IMR-90 (cell line): Measurements from ENCODE around the gene PYGB. TPM values are rescaled to one million over a fixed set of nuclear protein-coding genes. Genes with fewer than 3 reads are reported as not detected.

Experiments used
- ATAC-seq: fragments of 200-7000 bp; cut with Tn5 transposase; 2 replicates; pipeline ENCODE4 v1.9.1; 2020; ENCODE audit warnings: low read depth, mild to moderate bottlenecking, moderate library complexity
- BruUV-seq: library from RNA; stranded (reverse); fragments of 400-500 nt; replicated peaks from 2 replicates; lab custom pipeline; 2021; lab: Mats Ljungman, UMichigan
- CTCF ChIA-PET: fragments of 300-600 bp; formaldehyde crosslinking; extraction: SDS; loops from one replicate; lab custom pipeline; 2021; ENCODE audit warnings: antibody characterized with exemption; lab: Yijun Ruan, JAX
- POLR2A ChIA-PET: fragments of 300-600 bp; sonication (Branson Sonifier 250); formaldehyde crosslinking; loops from one replicate; lab custom pipeline; 2022; ENCODE audit warnings: antibody characterized with exemption; ENCODE audit not compliant: unreplicated experiment; lab: Charles Lee
- DNase-seq: peaks from one replicate; pipeline ENCODE4 v3.0.0; 2013
- H2AFZ ChIP-seq: replicated peaks from 2 replicates; pipeline ENCODE3; 2013; ENCODE audit warnings: low read length, mild to moderate bottlenecking; ENCODE audit not compliant: poor library complexity
- H2AK5ac ChIP-seq: 2 replicates; pipeline ENCODE4 v1.6.1; 2013; ENCODE audit warnings: low read depth, low read length, inconsistent platforms
- H2AK9ac ChIP-seq: replicated peaks from 2 replicates; pipeline ENCODE3; 2013; ENCODE audit warnings: mild to moderate bottlenecking, low read depth, low read length, moderate library complexity; ENCODE audit not compliant: poor library complexity
- H2BK120ac ChIP-seq: 2 replicates; pipeline ENCODE4 v1.6.1; 2013; ENCODE audit warnings: low read depth, low read length, inconsistent platforms
- H2BK15ac ChIP-seq: 3 replicates; pipeline ENCODE4 v1.6.1; 2013; ENCODE audit warnings: low read depth, low read length, inconsistent platforms
- H2BK20ac ChIP-seq: 2 replicates; pipeline ENCODE4 v1.6.1; 2013; ENCODE audit warnings: low read depth, mild to moderate bottlenecking, inconsistent platforms, low read length, moderate library complexity
- H2BK5ac ChIP-seq: 2 replicates; pipeline ENCODE4 v1.6.1; 2013; ENCODE audit warnings: mild to moderate bottlenecking, low read depth, low read length, inconsistent platforms; ENCODE audit not compliant: poor library complexity, severe bottlenecking
- H3K14ac ChIP-seq: replicated peaks from 2 replicates; pipeline ENCODE4 v1.6.1; 2013; ENCODE audit warnings: low read depth, low read length, inconsistent platforms
- H3K18ac ChIP-seq: 2 replicates; pipeline ENCODE4 v1.6.1; 2013; ENCODE audit warnings: low read depth, low read length, control low read depth
- H3K23ac ChIP-seq: 2 replicates; pipeline ENCODE4 v1.6.1; 2013; ENCODE audit warnings: low read depth, low read length, inconsistent platforms
- H3K27ac ChIP-seq: 2 replicates; pipeline ENCODE4 v1.5.1; 2013; ENCODE audit warnings: mild to moderate bottlenecking, control low read depth, low read length; ENCODE audit not compliant: insufficient read depth
- H3K27me3 ChIP-seq: 2 replicates; pipeline ENCODE4 v1.6.1; 2013; ENCODE audit warnings: low read length; ENCODE audit not compliant: control insufficient read depth, insufficient read depth
- H3K36me3 ChIP-seq: 2 replicates; pipeline ENCODE4 v1.6.1; 2013; ENCODE audit warnings: low read length, mixed read lengths; ENCODE audit not compliant: control insufficient read depth, insufficient read depth
- H3K4ac ChIP-seq: 2 replicates; pipeline ENCODE4 v1.6.1; 2013; ENCODE audit warnings: low read depth, low read length, inconsistent platforms
- H3K4me1 ChIP-seq: 2 replicates; pipeline ENCODE4 v1.6.1; 2013; ENCODE audit warnings: low read length, mixed read lengths; ENCODE audit not compliant: control insufficient read depth, insufficient read depth
- H3K4me2 ChIP-seq: 2 replicates; pipeline ENCODE4 v1.6.1; 2013; ENCODE audit warnings: low read depth, mild to moderate bottlenecking, control low read depth, low read length, moderate library complexity
- H3K4me3 ChIP-seq: 2 replicates; pipeline ENCODE4 v1.5.1; 2013; ENCODE audit warnings: low read depth, mild to moderate bottlenecking, control low read depth, low read length, moderate library complexity; ENCODE audit not compliant: insufficient read depth
- H3K56ac ChIP-seq: 2 replicates; pipeline ENCODE4 v1.6.1; 2013; ENCODE audit warnings: low read length, inconsistent platforms; ENCODE audit not compliant: insufficient read depth; ENCODE audit errors: extremely low read depth
- H3K79me1 ChIP-seq, 2 experiments: 2 replicates each; pipeline ENCODE4 v1.6.1; 2013; ENCODE audit warnings: low read length in 2 of 2, inconsistent platforms in 1 of 2, low read depth in 1 of 2
- H3K9ac ChIP-seq: 2 replicates; pipeline ENCODE4 v1.6.1; 2013; ENCODE audit warnings: low read depth, low read length, control low read depth
- H3K9me1 ChIP-seq: 2 replicates; pipeline ENCODE4 v1.6.1; 2013; ENCODE audit warnings: low read length, inconsistent platforms; ENCODE audit not compliant: insufficient read depth
- H3K9me3 ChIP-seq: 2 replicates; pipeline ENCODE4 v1.6.1; 2013; ENCODE audit warnings: low read length; ENCODE audit not compliant: control insufficient read depth, insufficient read depth
- H4K20me1 ChIP-seq: 2 replicates; pipeline ENCODE4 v1.6.1; 2013; ENCODE audit warnings: low read length, inconsistent platforms; ENCODE audit not compliant: insufficient read depth
- H4K5ac ChIP-seq: 2 replicates; pipeline ENCODE4 v1.6.1; 2013; ENCODE audit warnings: mild to moderate bottlenecking, low read depth, low read length, control low read depth
- H4K8ac ChIP-seq, 2 experiments: 2 replicates each; pipeline ENCODE4 v1.6.1; 2013; ENCODE audit warnings: low read depth in 2 of 2, low read length in 2 of 2, control low read depth in 1 of 2, inconsistent platforms in 1 of 2
- H4K91ac ChIP-seq: 2 replicates; pipeline ENCODE4 v1.6.1; 2013; ENCODE audit warnings: low read depth, low read length, inconsistent platforms; ENCODE audit not compliant: insufficient read depth
- CEBPB ChIP-seq: IDR thresholded peaks from 2 replicates; pipeline ENCODE4 v1.6.1; 2012; ENCODE audit warnings: low read depth, low read length, improper control_type of control experiment
- FOS ChIP-seq: fragments of 150-350 bp; IDR thresholded peaks from 2 replicates; pipeline ENCODE4 v1.6.1; 2016; ENCODE audit warnings: low read depth, low read length
- MAFK ChIP-seq: IDR thresholded peaks from 2 replicates; pipeline ENCODE4 v1.6.1; 2012; ENCODE audit warnings: low read depth, low read length, improper control_type of control experiment
- WGBS, 2 experiments: methylation state at CpG; one replicate each; pipeline versions ENCODE4 v1.1.5 to v1.1.7; 2013; ENCODE audit warnings: missing lambda C conversion rate in 2 of 2; ENCODE audit not compliant: insufficient read length in 1 of 2; ENCODE audit errors: extremely low coverage in 2 of 2; 5-methylcytosine and 5-hydroxymethylcytosine counted together
- dilution Hi-C: fragments of 300-500 bp; cut with HindIII; formaldehyde crosslinking; loops from one replicate; pipeline ENCODE4 v1.14.3; 2018; ENCODE audit warnings: low sequenced_read_pairs; ENCODE audit not compliant: unreplicated experiment
- in situ Hi-C: fragments of 300-500 bp; cut with MboI; formaldehyde crosslinking; loops from 3 replicates; pipeline ENCODE4 v1.14.3; 2019; ENCODE audit warnings: low sequenced_read_pairs, inconsistent platforms, mixed read lengths
- intact Hi-C: fragments of 100-400 bp; cut with micrococcal nuclease; formaldehyde crosslinking; loops from 2 replicates; pipeline ENCODE4 v1.10.0; 2022
- polyA plus RNA-seq, 3 experiments: library from polyadenylated mRNA; depleted of rRNA; stranded (reverse); fragments of >200 nt; gene quantifications; 2 replicates each; pipeline ENCODE4 v1.2.3, GENCODE V29; 2012; ENCODE audit warnings: low replicate concordance in 1 of 3
- total RNA-seq: library from RNA; depleted of rRNA; stranded (reverse); fragments of >200 nt; gene quantifications from 2 replicates; pipeline ENCODE4 v1.2.3, GENCODE V29; 2012
- TF ChIP-seq, protein P1 (sequence below): conservative IDR thresholded peaks from 2 replicates; pipeline ENCODE4 v1.5.1; 2012; ENCODE audit warnings: mild to moderate bottlenecking, low read depth, low read length, improper control_type of control experiment

PYGB gene
- total and polyA plus RNA-seq, 2 of the 4 experiments (the other 2 are of a cell fraction), result 72.4 to 83.1 TPM

- H3K56ac ChIP-seq, result no peak overlapping the region
- no peak overlapping the region for H3K4ac ChIP-seq
- H3K14ac ChIP-seq, result no peak overlapping the region
- peaks cover 8% of the 10 kb centered on the region for H3K4me1 ChIP-seq
- DNase-seq (no peak), ATAC-seq (no peak)
- H2BK120ac ChIP-seq, result no peak overlapping the region
- no peak overlapping the region for H2AK5ac ChIP-seq
- no TSS peak for BruUV-seq
- H4K5ac ChIP-seq, result no peak overlapping the region
- peaks cover 10% of the 10 kb centered on the region for H3K9me1 ChIP-seq
- peaks cover 21% of the 10 kb centered on the region for H3K36me3 ChIP-seq
- H2AK9ac ChIP-seq, result no peak overlapping the region
- in situ Hi-C loops (no loop called here), intact Hi-C loops (no loop called here), dilution Hi-C loops (no loop called here)
- H3K9me3 ChIP-seq, result no peaks in the 10 kb centered on the region
- H2BK20ac ChIP-seq, result no peak overlapping the region
- H4K8ac ChIP-seq, result no peak overlapping the region
- no peak overlapping the region for H3K27ac ChIP-seq
- H3K4me2 ChIP-seq, result no peak overlapping the region
- POLR2A ChIA-PET, result no interaction called here
- no peaks in the 10 kb centered on the region for H3K27me3 ChIP-seq
- no peak overlapping the region for H3K9ac ChIP-seq
- no peak overlapping the region for H2BK5ac ChIP-seq
- TF ChIP-seq FOS, result no peak
- no peak for TF ChIP-seq MAFK
- peak; percentile 97 for TF ChIP-seq CEBPB
- TF ChIP-seq, protein P1, sequence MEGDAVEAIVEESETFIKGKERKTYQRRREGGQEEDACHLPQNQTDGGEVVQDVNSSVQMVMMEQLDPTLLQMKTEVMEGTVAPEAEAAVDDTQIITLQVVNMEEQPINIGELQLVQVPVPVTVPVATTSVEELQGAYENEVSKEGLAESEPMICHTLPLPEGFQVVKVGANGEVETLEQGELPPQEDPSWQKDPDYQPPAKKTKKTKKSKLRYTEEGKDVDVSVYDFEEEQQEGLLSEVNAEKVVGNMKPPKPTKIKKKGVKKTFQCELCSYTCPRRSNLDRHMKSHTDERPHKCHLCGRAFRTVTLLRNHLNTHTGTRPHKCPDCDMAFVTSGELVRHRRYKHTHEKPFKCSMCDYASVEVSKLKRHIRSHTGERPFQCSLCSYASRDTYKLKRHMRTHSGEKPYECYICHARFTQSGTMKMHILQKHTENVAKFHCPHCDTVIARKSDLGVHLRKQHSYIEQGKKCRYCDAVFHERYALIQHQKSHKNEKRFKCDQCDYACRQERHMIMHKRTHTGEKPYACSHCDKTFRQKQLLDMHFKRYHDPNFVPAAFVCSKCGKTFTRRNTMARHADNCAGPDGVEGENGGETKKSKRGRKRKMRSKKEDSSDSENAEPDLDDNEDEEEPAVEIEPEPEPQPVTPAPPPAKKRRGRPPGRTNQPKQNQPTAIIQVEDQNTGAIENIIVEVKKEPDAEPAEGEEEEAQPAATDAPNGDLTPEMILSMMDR, result peak; percentile 12; the same call in 1 of the 2 replicates
- no peak overlapping the region for H3K23ac ChIP-seq
- no peaks in the 10 kb centered on the region for H4K20me1 ChIP-seq
- peaks cover 0 to 9% of the 10 kb centered on the region in 2 experiments; a peak in 2 of 4 replicates for H3K79me1 ChIP-seq
- H2AFZ ChIP-seq, result no peak overlapping the region
- 60% methylated on average over 1 of the region's 16 CpGs; no CpG with 5 or more reads in 1 of the 2 experiments for WGBS, 2 experiments
- no peak overlapping the region for H2BK15ac ChIP-seq
- H3K18ac ChIP-seq, result no peak overlapping the region
- no peak overlapping the region for H4K91ac ChIP-seq
- H3K4me3 ChIP-seq, result no peak overlapping the region
- CTCF ChIA-PET, result interaction anchor here (0.6 to 1.6 kb wide), 3 partner anchors 9 to 173 kb away, joined by 3 to 4 read pairs (median 4); no protein-coding TSS in a partner anchor
Measured at GRCh38 chr20:25220021-25220730, 27.7 kb upstream of the PYGB start.
